HG02610 (cell line): ENCODE measurements around the gene CIAO2B.

Experiments
- ATAC-seq: cut with Tn5 transposase; IDR thresholded peaks from one replicate; pipeline ENCODE4 v1.9.1; 2021; ENCODE audit warnings: mild to moderate bottlenecking, moderate library complexity; ENCODE audit not compliant: unreplicated experiment

CIAO2B gene

GRCh38 chr16:66921729-66922450, 12.3 kb downstream of the CIAO2B start:
- no peak for ATAC-seq

- ATAC-seq, result no peak
These were observed 13.1 kb downstream of the CIAO2B start for GRCh38 chr16:66920924-66921680.

GRCh38 chr16:66920299-66920590, 14.0 kb downstream of the CIAO2B start:
- ATAC-seq, result no peak

- no peak for ATAC-seq
These were observed 14.5 kb downstream of the CIAO2B start for GRCh38 chr16:66919569-66920298.

GRCh38 chr16:66918803-66919568, 15.2 kb downstream of the CIAO2B start, which contains the start of gene CDH16:
Gene CDH16, minus strand, starts transcription at chr16:66918885. Its CDS starts 820 bp downstream, at chr16:66918065.
- ATAC-seq, result no peak

- no peak for ATAC-seq
These were observed 15.8 kb downstream of the CIAO2B start for GRCh38 chr16:66918355-66918754.

GRCh38 chr16:66917741-66918140, 16.5 kb downstream of the CIAO2B start:
- ATAC-seq, result no peak

- no peak for ATAC-seq
These were observed 17.7 kb downstream of the CIAO2B start for GRCh38 chr16:66916518-66916917.

GRCh38 chr16:66915041-66915440, 19.2 kb downstream of the CIAO2B start:
- ATAC-seq, result no peak

GRCh38 chr16:66914541-66914940, 19.7 kb downstream of the CIAO2B start:
- ATAC-seq, result no peak

GRCh38 chr16:66913711-66914110, 20.5 kb downstream of the CIAO2B start:
- no peak for ATAC-seq

GRCh38 chr16:66913081-66913480, 21.1 kb downstream of the CIAO2B start:
- no peak for ATAC-seq

- no peak for ATAC-seq
These were observed 22.4 kb downstream of the CIAO2B start for GRCh38 chr16:66911801-66912200.

GRCh38 chr16:66911112-66911511, 23.1 kb downstream of the CIAO2B start:
- no peak for ATAC-seq

GRCh38 chr16:66910175-66910940, 23.8 kb downstream of the CIAO2B start:
- no peak for ATAC-seq

GRCh38 chr16:66908762-66909559, 25.2 kb downstream of the CIAO2B start:
- no peak for ATAC-seq

- no peak for ATAC-seq
These were observed 26.1 kb downstream of the CIAO2B start for GRCh38 chr16:66908116-66908515.

GRCh38 chr16:66906916-66907836, 27.0 kb downstream of the CIAO2B start:
- ATAC-seq, result no peak
